Testis (tissue), 2 donors: ENCODE results near the gene CREBRF.

Source experiments
- CTCF ChIP-seq, 3 experiments: fragments of 450-650 bp in 2 of 3; fragments of 200-600 bp in 1 of 3; sonication (generic) in 1 of 3; IDR thresholded peaks; one replicate each; pipeline ENCODE4 v1.5.1; 2016 to 2019; ENCODE audit warnings: antibody characterized with exemption in 3 of 3, mild to moderate bottlenecking in 2 of 3, moderate library complexity in 1 of 3
- POLR2A ChIP-seq: fragments of 450-650 bp; IDR thresholded peaks from one replicate; pipeline ENCODE4 v1.6.1; 2017; ENCODE audit warnings: antibody characterized with exemption, mild to moderate bottlenecking, moderate library complexity

- peak; percentile 90 to 99 (median 95) for TF ChIP-seq CTCF (IDR thresholded peaks at IDR 0.05)
- TF ChIP-seq POLR2A: no peak
Observed at GRCh38 chr5:173144200-173145176, 88.3 kb downstream of the CREBRF start, which contains the start of gene BNIP1.
